ENCODE results near the gene PHGDH.
"Not testable (repeated sequence)": the region's sequence is repeated elsewhere in the genome, so short reads cannot be mapped to it uniquely, and the experiment has no call there.

The PHGDH gene

DNA sequence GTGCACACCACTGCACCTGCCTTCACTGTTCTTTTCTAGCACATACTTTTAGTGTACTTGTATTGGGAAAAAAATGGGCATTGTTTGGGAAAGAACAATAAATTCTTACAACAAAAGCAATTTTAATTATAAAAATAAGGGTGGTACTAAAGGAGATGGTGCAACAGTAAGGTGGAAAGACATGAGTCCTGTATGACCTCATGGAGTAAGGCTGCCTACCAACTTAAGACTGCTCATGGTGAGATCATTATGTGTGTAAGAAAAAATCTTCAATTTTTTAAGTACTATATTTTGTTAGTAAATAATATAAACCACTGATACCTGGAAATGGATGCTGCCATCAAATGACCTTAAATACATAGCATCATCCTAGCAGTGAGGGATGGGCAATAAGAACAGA, 29.6 kb upstream of the PHGDH start:
- H3K27ac Mint-ChIP-seq, result no peak overlapping the region
- no peak overlapping the region for H3K4me3 Mint-ChIP-seq
- H3K36me3 Mint-ChIP-seq, result no peaks in the 10 kb centered on the region

DNA sequence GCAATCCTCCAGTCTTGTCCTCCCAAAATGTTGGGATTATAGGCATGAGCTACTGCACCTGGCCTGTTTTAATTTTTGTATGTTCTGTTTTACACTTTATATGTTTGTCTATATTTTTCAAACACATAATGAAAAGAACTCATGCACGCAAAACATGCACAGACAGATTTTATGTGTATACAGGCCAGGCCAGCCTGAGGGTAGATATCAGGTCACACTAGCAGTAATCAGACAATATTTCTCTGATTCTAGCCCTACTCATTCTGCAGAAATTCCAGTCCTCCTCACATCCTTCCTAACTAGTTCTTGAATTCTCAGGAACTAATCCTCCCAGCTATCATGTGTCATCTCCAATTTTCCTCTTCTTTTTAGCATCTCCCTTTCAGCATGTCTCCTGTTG, 27.8 kb upstream of the PHGDH start:
- H3K9me3 Mint-ChIP-seq (ENCODE audit: low read depth), result no peaks in the 10 kb centered on the region
- no peak overlapping the region for H3K27ac Mint-ChIP-seq
- H3K4me3 Mint-ChIP-seq, result no peak overlapping the region
- H3K27me3 Mint-ChIP-seq, result peaks cover 3% of the 10 kb centered on the region
- H3K4me1 Mint-ChIP-seq (ENCODE audit: low read depth), result no peaks in the 10 kb centered on the region
- H3K36me3 Mint-ChIP-seq, result no peaks in the 10 kb centered on the region

More for the DNA sequence above, 29.6 kb upstream of the PHGDH start:
- Mint-ChIP-seq H3K9me3 (ENCODE audit: low read depth) (no peaks in the 10 kb centered on the region), H3K27me3 (peaks cover 3% of the 10 kb centered on the region), H3K4me1 (ENCODE audit: low read depth) (no peaks in the 10 kb centered on the region)

DNA sequence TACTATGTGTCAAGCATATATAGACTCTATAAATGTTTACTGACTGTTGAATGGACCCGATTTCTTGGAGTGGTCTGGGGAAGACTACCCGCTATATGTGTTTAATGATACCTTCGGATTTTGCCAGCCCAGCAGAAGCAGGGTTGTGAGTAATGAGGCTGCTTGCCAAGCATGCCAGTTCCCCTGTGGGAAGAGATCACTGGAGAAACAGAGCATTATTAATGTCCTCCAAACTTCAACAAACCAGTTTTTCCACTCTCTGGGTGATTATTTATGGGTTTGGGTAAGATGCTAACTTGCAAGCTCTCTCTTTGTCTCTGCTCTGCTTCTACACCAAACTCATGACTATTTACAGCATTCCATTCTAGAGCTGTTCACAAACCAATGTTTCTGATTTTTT, 25.1 kb upstream of the PHGDH start:
- Mint-ChIP-seq H3K4me1 (ENCODE audit: low read depth) (no peaks in the 10 kb centered on the region), H3K36me3 (no peaks in the 10 kb centered on the region), H3K4me3 (no peak overlapping the region), H3K27ac (no peak overlapping the region), H3K9me3 (ENCODE audit: low read depth) (no peaks in the 10 kb centered on the region), H3K27me3 (peaks cover 2% of the 10 kb centered on the region)

DNA sequence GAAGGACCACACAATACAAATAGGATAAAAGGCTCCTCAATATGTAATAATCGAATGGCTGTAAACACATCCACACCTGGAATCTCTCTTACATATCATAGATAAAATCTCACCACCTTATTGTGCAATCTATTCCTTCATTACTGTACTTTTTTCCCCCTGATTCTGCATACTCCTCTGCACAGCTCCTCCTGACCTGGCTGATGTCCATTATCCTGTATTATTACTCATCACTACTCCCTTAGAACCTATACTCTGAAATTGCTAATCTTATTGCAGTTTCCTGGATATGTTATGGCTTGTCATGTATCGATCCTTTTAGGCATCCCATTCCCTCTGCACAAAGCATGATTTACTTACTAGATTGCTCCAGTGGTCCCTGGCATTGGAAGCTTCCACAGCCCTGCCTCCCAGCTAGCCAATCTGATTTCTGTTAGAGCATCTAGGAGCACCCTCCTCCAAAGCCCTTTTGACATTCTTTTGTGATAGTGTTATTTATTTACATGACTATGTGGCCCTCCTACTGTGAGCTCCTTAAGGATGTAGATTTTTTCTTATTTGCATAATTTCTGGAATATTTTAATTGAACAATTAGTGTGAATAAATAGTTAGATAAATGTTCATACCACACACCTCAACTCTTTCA, 24.2 kb upstream of the PHGDH start:
- H3K36me3 Mint-ChIP-seq, result no peaks in the 10 kb centered on the region
- no peak overlapping the region for H3K4me3 Mint-ChIP-seq
- no peak overlapping the region for H3K27ac Mint-ChIP-seq
- no peaks in the 10 kb centered on the region for H3K9me3 Mint-ChIP-seq (ENCODE audit: low read depth)
- H3K4me1 Mint-ChIP-seq (ENCODE audit: low read depth), result no peaks in the 10 kb centered on the region
- H3K27me3 Mint-ChIP-seq, result peaks cover 2% of the 10 kb centered on the region

DNA sequence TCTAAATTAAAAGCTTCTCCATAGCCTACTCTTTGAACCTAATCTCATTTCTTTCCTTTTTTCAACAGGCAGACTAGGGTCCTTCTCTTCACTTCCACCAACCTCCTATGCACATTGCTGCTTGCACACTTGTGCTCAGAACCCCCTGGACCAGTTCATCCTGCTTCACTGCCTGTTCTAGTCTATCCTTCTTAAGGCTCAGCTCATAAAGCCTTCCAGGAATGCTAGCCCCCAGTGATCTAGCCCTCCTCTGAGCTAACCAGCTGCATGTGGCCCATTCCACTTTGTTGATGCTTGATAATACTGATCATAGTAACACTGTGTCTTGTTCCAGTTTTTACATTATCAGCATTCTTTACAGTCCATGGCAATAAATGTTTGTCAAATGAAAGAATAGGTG, 22.9 kb upstream of the PHGDH start:
- Mint-ChIP-seq H3K4me3 (no peak overlapping the region), H3K4me1 (ENCODE audit: low read depth) (no peaks in the 10 kb centered on the region), H3K27ac (no peak overlapping the region), H3K36me3 (no peaks in the 10 kb centered on the region), H3K27me3 (peaks cover 5% of the 10 kb centered on the region), H3K9me3 (ENCODE audit: low read depth) (no peaks in the 10 kb centered on the region)

DNA sequence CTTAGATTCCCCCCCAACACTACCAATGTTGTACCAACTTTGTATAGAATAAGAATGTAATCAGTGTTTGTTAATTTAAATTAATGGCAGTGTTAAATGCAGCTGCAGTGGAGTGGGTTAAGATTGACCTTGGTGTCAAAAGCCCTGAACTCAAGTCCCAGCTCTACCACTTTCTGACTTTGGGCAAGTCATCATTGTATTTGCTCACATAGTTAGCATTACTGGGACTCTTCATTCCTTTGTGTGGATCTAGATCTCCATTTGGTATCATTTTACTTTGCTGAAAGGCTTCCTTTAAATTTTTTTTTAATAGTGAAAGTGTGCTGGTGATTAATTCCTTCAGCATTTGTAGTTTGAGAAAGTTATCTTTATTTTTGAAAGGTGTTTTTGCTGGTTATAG, 22.2 kb upstream of the PHGDH start:
- Mint-ChIP-seq H3K27ac (no peak overlapping the region), H3K36me3 (no peaks in the 10 kb centered on the region), H3K4me1 (ENCODE audit: low read depth) (no peaks in the 10 kb centered on the region), H3K9me3 (ENCODE audit: low read depth) (no peaks in the 10 kb centered on the region), H3K27me3 (peaks cover 5% of the 10 kb centered on the region), H3K4me3 (no peak overlapping the region)

DNA sequence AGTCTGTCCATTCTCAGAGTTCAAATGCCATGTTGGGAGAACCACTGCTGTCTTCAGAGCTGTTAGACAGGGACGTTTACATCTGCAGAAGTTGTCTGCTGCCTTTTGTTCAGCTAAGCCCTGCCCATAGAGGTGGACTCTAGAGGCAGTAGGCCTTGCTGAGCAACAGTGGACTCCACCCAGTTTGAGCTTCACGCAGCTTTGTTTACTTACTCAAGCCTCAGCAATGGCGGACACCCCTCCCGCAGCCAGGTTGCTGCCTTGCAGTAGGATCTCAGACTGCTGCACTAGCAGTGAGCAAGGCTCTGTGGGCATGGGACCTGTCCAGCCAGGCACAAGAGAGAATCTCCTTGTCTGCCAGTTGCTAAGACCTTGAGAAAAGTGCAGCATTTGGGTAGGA, 14.9 kb upstream of the PHGDH start:
- not testable (repeated sequence) for H3K27ac Mint-ChIP-seq; H3K4me3 Mint-ChIP-seq; H3K4me1 Mint-ChIP-seq (ENCODE audit: low read depth)
- H3K36me3 Mint-ChIP-seq, result peaks cover 14% of the 10 kb centered on the region
- peaks cover 20% of the 10 kb centered on the region for H3K27me3 Mint-ChIP-seq
- H3K9me3 Mint-ChIP-seq (ENCODE audit: low read depth), result peaks cover 11% of the 10 kb centered on the region

DNA sequence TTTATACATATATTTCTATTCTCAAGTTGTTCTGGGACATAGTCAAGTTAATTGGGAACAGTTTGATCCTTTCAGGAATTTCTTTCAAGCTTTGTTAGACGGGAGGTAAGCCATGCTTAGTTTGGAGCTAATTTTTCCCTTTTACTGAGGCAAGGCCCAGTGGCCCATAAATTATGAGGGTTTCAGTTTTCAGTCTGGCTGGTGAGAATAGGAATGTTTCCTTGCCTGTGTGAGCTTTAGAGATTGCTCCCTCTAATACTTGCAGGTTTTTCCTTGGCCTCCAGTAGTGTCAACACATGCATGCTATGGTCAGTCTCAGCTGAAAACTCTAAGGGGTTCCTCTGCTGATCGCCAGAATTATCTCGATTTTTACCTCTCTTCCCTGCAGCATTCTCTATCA, 14.1 kb upstream of the PHGDH start:
- no peaks in the 10 kb centered on the region for H3K4me1 Mint-ChIP-seq (ENCODE audit: low read depth)
- H3K9me3 Mint-ChIP-seq (ENCODE audit: low read depth), result peaks cover 18% of the 10 kb centered on the region
- no peak overlapping the region for H3K27ac Mint-ChIP-seq
- H3K27me3 Mint-ChIP-seq, result peaks cover 21% of the 10 kb centered on the region
- H3K36me3 Mint-ChIP-seq, result peaks cover 21% of the 10 kb centered on the region
- H3K4me3 Mint-ChIP-seq, result no peak overlapping the region

DNA sequence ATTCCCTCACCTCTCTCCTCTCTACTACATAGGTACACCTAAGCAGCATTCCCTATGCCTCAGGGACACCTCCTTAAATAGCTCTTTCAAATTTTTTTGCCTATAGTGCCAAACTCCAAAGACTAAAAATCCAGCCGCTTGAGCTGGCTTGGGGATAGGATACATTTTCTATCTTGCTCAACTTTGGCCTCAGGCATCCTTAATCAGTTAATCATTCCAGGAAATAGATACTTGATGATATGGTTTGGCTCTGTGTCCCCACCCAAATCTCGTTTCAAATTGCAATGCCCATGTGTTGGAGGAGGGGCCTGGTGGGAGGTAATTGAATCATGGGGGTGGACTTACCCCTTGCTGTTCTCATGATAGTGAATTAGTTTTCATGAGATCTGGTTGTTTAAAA, 11.4 kb upstream of the PHGDH start:
- H3K36me3 Mint-ChIP-seq, result peaks cover 24% of the 10 kb centered on the region
- peaks cover 23% of the 10 kb centered on the region for H3K9me3 Mint-ChIP-seq (ENCODE audit: low read depth)
- H3K4me1 Mint-ChIP-seq (ENCODE audit: low read depth), result no peaks in the 10 kb centered on the region
- H3K4me3 Mint-ChIP-seq, result no peak overlapping the region
- H3K27me3 Mint-ChIP-seq, result peaks cover 27% of the 10 kb centered on the region
- H3K27ac Mint-ChIP-seq, result no peak overlapping the region

DNA sequence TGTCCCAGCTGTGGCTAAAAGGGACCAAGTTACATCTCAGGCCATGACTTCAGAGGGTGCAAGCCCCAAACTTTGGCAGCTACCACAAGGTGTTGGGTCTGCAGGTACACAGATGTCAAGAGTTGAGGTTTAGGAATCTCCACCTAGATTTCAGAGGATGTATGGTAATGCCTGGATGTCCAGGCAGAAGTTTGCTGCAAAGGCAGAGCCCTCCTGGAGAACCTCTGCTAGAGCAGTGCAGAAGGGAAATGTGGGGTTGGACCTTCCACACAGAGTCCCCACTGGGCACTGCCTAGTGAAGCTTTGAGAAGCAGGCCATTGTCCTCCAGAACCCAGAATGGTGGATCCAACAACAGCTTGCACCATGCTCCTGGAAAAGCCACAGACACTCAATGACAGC, 10.1 kb upstream of the PHGDH start:
- Mint-ChIP-seq H3K4me1 (ENCODE audit: low read depth) (no peaks in the 10 kb centered on the region), H3K27ac (no peak overlapping the region), H3K9me3 (ENCODE audit: low read depth) (peaks cover 23% of the 10 kb centered on the region), H3K4me3 (no peak overlapping the region), H3K36me3 (peaks cover 22% of the 10 kb centered on the region), H3K27me3 (peaks cover 26% of the 10 kb centered on the region)

DNA sequence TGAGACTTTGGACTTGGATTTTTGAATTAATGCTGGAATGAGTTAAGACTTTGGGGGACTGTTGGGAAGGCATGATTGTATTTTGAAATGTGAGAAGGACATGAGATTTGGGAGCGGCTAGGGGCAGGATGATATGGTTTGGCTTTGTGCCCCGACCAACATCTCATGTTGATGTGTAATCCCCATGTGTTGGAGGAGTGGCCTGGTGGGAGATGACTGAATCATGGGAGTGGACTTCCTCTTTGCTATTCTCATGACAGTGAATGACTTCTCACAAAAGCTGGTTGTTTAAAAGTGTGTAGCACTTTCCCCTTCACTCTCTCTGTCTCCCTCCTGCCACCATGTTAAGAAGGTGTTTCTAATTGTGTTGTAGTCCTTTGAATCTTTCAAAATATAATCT, 9.3 kb upstream of the PHGDH start:
- Mint-ChIP-seq H3K9me3 (ENCODE audit: low read depth) (peaks cover 23% of the 10 kb centered on the region), H3K27ac (no peak overlapping the region), H3K4me3 (no peak overlapping the region), H3K4me1 (ENCODE audit: low read depth) (no peaks in the 10 kb centered on the region), H3K27me3 (peaks cover 26% of the 10 kb centered on the region), H3K36me3 (peaks cover 22% of the 10 kb centered on the region)

DNA sequence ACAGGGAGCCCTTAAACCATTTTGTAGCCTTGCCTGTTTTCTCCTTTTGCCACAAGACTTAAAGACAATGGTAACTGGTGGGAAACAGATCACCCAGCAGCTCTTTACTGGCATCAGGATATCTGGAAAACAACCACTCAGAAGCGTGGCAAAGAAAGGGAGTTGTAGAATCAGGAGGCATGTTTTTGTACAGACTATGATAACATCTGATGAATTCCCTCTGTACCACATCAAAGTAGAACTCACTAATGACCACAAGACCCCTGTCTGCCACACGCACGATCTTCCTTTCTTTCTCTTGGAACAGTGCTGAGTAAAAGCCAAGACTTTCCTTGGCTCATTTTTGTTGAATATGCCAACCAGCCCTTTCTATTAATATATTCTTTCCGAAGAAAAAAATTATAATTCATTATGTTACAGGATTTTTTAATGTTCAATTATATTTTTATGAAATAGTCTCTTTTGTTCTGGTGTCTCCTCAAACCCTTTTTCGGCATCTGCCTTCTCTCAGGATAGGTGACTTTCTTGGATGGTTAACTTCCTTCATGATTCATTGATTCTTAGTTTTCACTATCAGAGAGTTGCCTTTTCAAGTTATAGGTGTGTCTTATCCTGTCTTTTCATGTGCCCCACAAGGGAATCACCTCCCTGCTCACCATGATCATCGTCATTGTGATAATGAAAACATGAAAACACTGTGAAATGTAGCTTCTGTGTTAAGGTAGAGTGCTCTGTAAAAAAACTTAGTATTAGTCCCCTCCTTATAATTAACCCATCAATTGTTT, 7.9 kb upstream of the PHGDH start:
- H3K27me3 Mint-ChIP-seq, result peaks cover 24% of the 10 kb centered on the region
- no peak overlapping the region for H3K27ac Mint-ChIP-seq
- H3K4me1 Mint-ChIP-seq (ENCODE audit: low read depth), result no peaks in the 10 kb centered on the region
- no peak overlapping the region for H3K4me3 Mint-ChIP-seq
- peaks cover 22% of the 10 kb centered on the region for H3K36me3 Mint-ChIP-seq
- peaks cover 23% of the 10 kb centered on the region for H3K9me3 Mint-ChIP-seq (ENCODE audit: low read depth)

DNA sequence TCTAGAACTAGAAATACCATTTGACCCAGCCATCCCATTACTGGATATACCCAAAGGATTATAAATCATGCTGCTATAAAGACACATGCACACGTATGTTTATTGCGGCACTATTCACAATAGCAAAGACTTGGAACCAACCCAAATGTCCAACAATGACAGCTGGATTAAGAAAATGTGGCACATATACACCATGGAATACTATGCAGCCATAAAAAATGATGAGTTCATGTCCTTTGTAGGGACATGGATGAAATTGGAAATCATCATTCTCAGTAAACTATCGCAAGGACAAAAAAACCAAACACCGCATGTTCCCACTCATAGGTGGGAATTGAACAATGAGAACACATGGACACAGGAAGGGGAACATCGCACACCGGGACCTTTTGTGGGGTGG, 5.1 kb upstream of the PHGDH start:
- H3K4me3 Mint-ChIP-seq; H3K4me1 Mint-ChIP-seq (ENCODE audit: low read depth); H3K27ac Mint-ChIP-seq: not testable (repeated sequence)
- H3K9me3 Mint-ChIP-seq (ENCODE audit: low read depth), result peaks cover 15% of the 10 kb centered on the region
- peaks cover 15% of the 10 kb centered on the region for H3K36me3 Mint-ChIP-seq
- peaks cover 13% of the 10 kb centered on the region for H3K27me3 Mint-ChIP-seq

DNA sequence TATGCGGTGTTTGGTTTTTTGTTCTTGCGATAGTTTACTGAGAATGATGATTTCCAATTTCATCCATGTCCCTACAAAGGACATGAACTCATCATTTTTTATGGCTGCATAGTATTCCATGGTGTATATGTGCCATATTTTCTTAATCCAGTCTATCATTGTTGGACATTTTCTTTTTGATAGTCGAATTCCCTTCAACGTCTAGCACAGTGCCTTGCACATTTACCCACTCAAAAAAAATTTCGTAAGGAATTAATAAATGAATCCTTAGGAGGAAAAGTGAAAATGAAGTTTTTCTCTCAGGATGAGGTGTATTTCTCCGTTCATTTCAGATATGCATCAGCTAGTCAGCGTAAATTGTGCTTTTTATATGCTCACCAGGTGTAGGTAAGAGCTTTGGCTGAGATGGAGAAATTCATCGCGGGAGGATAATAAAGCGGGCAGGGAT, 354 bp upstream of the PHGDH start:
- Mint-ChIP-seq H3K4me1 (ENCODE audit: low read depth) (peaks cover 38% of the 10 kb centered on the region), H3K4me3 (peak overlapping the region; percentile 98), H3K27ac (peak overlapping the region; percentile 93)
- not testable (repeated sequence) for H3K27me3 Mint-ChIP-seq; H3K36me3 Mint-ChIP-seq; H3K9me3 Mint-ChIP-seq (ENCODE audit: low read depth)

DNA sequence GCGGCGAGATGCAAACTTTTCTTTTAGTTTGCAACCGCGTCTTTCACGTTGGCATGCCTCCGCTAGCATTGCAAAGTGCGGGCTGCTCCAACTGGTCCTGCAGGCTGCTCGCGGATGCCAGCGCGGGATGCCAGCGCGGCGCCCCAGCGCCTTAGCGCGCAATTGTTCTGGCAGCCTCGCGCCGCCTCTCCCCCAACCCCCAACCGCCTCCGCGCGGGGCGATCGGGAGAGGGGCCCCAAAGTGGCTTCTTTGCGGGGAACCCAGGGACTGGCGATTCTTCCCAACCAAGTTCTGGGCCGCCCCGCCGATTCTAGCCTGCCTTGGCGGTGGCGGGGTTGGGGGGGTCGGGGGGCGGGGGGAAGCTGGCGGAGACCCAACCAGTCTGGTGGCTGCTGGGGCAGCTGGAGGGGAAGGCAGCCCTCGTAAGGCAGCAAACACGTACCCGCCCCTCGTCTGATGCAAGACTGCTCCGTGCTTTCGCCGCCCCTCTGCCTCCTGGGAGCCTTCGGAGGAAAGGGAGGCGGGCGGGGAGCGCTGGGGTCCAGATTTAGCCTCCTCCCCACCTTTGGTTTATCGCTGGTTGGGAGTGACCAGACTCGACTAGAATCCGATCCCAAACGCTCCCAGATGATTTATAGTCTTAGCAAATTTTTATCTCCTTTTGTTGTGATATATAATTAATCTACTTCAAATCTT, 756 bp downstream of the PHGDH start:
- Mint-ChIP-seq H3K36me3 (no peaks in the 10 kb centered on the region), H3K4me1 (ENCODE audit: low read depth) (peaks cover 40% of the 10 kb centered on the region), H3K27ac (peak overlapping the region; percentile 93), H3K9me3 (ENCODE audit: low read depth) (no peaks in the 10 kb centered on the region), H3K4me3 (peak overlapping the region; percentile 98), H3K27me3 (no peaks in the 10 kb centered on the region)

Data from activated naive CD8-positive, alpha-beta T cell (primary cell).